Measurements from ENCODE around the gene ST3GAL3. TPM values are rescaled to one million over a fixed set of nuclear protein-coding genes. Genes with fewer than 3 reads are reported as not detected.

The ST3GAL3 gene, protein sequence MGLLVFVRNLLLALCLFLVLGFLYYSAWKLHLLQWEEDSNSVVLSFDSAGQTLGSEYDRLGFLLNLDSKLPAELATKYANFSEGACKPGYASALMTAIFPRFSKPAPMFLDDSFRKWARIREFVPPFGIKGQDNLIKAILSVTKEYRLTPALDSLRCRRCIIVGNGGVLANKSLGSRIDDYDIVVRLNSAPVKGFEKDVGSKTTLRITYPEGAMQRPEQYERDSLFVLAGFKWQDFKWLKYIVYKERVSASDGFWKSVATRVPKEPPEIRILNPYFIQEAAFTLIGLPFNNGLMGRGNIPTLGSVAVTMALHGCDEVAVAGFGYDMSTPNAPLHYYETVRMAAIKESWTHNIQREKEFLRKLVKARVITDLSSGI
- 34.3 TPM for total RNA-seq

DNA sequence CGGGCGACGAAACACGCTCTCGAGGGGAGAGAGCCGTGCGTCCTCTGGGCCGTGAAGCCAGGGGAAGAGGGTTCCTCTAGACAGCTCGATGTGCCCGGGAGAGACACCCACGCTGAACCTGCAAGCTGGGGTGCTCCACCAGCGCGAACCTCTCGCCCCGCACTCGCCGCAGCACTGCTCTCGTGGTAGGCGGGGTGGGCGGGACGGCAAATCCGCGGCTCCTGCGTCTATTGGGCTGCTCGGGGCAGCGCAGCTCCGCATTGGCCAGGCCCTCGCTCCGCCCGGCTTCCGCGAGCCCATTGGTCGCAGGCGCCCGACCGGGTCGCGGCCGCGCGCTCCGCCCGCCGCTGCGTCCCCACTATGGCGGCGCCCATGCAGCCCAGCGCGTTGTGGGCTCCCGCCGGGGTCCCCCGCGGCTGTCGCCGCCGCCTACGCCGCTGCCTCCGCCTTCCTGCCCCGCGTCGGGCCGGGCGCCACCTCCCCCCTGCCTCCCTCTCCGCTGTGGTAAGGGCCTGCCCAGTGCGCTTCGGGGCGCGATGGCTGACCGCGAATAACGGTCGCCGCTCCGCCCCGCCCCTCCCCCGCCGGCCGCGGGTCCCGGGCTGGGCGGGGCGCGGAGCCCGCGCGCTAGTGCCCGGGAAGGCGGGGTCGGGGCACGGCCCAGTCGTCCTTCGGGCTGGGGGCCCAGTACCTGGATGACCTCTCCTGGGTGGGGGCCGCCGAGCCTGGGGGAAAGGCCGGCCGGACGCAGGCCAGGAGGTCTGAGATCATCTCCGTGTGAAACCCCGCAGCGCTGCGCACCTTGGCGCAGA, at the start of gene ST3GAL3:
ST3GAL3 (plus strand) TSS at position 347 of the 812 bp plus-strand sequence. CDS start 28,727 bp downstream, outside the sequence.
- Histone ChIP-seq H3K27ac (peak within 1 kb of the TSS; percentile 70 to 82), H3K27me3 (no peaks in the 10 kb centered on the region), H3K4me3 (peak within 1 kb of the TSS; percentile 96 to 97), H3K9me3 (no peaks in the 10 kb centered on the region), H3K36me3 (peaks cover 20 to 26% of the 10 kb centered on the region in 2 donors), H3K4me1 (peaks cover 0 to 9% of the 10 kb centered on the region in 2 donors)
- DNase-seq (ENCODE audit: low spot score in 2 of 2): peak; percentile 69 to 94
- intact Hi-C loops (cut with DNase I): loop anchor here (2.0 to 5.0 kb wide), 5 partner anchors 57 to 965 kb away; partner anchors contain the start of genes ARMH1, ATP6V0B, DPH2 and HYI
- no peak for TF ChIP-seq CTCF (IDR thresholded peaks at IDR 0.05)

DNA sequence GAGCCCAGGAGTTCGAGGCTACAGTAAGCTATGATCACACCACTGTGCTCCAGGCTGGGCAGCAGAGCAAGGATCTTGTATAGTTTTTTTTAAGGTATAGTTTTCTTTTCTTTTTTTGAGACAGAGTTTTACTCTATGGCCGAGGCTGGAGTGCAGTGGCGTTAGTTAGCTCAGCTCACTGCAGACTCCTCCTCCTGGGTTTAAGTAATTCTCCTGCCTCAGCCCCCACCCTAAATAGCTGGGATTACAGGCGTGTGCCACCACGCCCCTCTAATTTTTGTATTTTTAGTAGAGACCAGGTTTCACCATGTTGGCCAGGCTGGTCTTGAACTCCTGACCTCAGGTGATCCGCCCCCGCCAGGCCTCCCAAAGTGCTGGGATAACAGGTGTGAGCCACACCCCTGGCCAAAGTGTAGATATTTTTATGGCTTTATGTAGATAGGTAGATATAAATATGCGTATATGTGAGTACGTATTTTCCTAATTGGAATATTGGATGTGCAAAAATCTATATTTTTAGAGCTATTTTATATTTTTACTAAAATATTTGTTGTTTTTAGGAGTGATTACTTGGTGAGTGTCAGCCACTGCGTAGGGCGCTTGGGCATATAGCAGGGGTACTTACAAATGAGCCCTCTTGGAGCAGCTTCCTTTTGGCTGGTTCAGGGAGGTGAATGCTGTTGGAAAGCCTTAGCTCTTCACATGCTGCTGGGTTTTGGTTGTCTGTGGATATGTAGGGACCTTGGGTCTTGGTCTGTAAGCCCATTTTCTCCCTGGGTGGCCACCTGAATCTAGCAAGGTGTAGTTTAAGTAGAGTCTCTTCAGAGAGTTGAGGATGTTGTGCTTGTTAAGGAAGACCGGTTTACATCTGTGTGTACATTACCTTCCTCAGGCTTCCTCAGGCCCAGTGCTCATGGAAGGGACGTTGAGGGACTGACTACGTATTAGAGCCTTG, 47.8 kb upstream of the ST3GAL3 start:
- H3K4me1 ChIP-seq: no peaks in the 10 kb centered on the region
- H3K27me3 ChIP-seq: no peaks in the 10 kb centered on the region
- H3K9me3 ChIP-seq: no peaks in the 10 kb centered on the region
- H3K4me3 ChIP-seq: no peak overlapping the region
- TF ChIP-seq CTCF (IDR thresholded peaks at IDR 0.05): no peak
- intact Hi-C loops (cut with DNase I): no loop called here
- no peak for DNase-seq (ENCODE audit: low spot score in 2 of 2)
- H3K27ac ChIP-seq: no peak overlapping the region
- peaks cover 92 to 95% of the 10 kb centered on the region in 2 donors for H3K36me3 ChIP-seq

DNA sequence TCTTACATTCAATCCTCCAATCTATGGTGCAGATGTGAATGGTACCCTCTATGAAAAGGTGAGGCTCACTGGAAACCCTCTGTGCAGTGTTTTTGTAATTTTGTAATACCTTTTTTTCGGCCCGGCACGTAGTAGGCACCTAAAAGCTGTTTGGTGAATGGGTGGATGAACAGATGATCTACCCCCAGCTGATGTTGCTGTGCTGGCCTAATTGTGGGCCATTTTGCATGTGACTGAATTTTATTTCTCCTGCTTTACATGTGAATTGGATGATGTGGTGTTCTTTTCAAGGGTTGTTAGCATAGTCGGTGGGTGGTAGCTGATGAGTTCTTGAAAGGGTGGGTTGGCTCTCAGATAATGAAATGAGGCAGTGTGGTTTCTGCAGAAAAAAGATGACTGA, 47.0 kb upstream of the ST3GAL3 start:
- intact Hi-C loops (cut with DNase I): no loop called here
- Histone ChIP-seq H3K4me1 (no peaks in the 10 kb centered on the region), H3K9me3 (no peaks in the 10 kb centered on the region), H3K27me3 (no peaks in the 10 kb centered on the region), H3K27ac (no peak overlapping the region), H3K4me3 (no peak overlapping the region), H3K36me3 (peaks cover 92 to 99% of the 10 kb centered on the region in 2 donors)
- DNase-seq (ENCODE audit: low spot score in 2 of 2): no peak
- TF ChIP-seq CTCF (IDR thresholded peaks at IDR 0.05): no peak

DNA sequence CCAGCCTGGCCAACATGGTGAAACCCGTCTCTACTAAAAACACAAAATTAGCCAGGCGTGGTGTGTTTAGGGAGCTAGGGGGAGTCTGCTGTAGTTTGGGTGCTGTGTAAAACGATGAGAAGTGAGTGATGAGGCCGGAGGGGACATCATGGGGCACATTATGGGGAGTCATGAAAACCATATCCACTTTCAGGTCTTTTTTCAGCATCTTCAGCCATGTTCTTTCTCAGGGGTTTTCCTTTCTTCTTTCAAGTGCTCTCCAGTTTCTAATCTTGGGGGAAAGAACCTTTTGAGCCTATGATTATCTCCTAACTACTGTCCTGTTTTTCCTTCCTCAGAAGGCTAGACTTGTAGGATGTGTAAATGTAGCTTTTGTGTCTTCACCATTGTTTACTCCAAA, 43.0 kb upstream of the ST3GAL3 start:
- H3K4me3 ChIP-seq: no peak overlapping the region
- no peaks in the 10 kb centered on the region for H3K4me1 ChIP-seq
- H3K9me3 ChIP-seq: no peaks in the 10 kb centered on the region
- no peaks in the 10 kb centered on the region for H3K27me3 ChIP-seq
- intact Hi-C loops (cut with DNase I): no loop called here
- no peak for TF ChIP-seq CTCF (IDR thresholded peaks at IDR 0.05)
- H3K36me3 ChIP-seq: peaks cover 92 to 97% of the 10 kb centered on the region in 2 donors
- no peak overlapping the region for H3K27ac ChIP-seq
- no peak for DNase-seq (ENCODE audit: low spot score in 2 of 2)

DNA sequence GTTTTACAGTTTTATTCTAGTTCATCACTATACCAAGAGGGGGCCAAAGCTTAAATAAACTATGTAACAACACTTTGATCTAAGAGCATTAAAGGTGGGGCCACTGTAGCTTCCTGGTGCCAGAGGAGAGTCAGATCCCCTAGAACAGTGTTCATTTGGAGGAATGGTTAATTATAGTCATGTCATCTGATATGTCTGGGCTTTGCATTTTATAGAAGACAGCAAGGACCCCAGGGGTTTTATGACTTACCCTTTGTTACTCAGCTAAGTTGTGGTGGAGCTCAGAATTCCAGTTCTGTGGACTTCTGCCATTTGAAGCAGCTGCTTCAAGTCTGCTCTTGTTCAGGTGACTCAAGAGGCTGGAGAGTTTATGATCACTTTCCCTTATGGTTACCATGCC, 40.7 kb upstream of the ST3GAL3 start:
- Histone ChIP-seq H3K4me1 (no peaks in the 10 kb centered on the region), H3K27ac (no peak overlapping the region), H3K4me3 (no peak overlapping the region), H3K9me3 (no peaks in the 10 kb centered on the region), H3K36me3 (peaks cover 97 to 100% of the 10 kb centered on the region in 2 donors), H3K27me3 (no peaks in the 10 kb centered on the region)
- TF ChIP-seq CTCF (IDR thresholded peaks at IDR 0.05): no peak
- DNase-seq (ENCODE audit: low spot score in 2 of 2): no peak
- intact Hi-C loops (cut with DNase I): no loop called here

Measured in ascending aorta (tissue), 2 donors.